SU-DHL-6 (cell line): ENCODE measurements around the gene ABCG1.

ENCODE experiments used
- H2AFZ ChIP-seq: fragments of 200-600 bp; sonication (generic); 2 replicates; pipeline ENCODE4 v1.6.1; 2014; ENCODE audit warnings: low read depth, mild to moderate bottlenecking, moderate library complexity, mixed read lengths, antibody characterized with exemption, low read length; ENCODE audit not compliant: severe bottlenecking
- H3F3A ChIP-seq: fragments of 200-600 bp; shearing (Covaris generic); 2 replicates; pipeline ENCODE4 v1.6.0; 2016; ENCODE audit warnings: antibody characterized with exemption, mild to moderate bottlenecking; ENCODE audit not compliant: insufficient read depth
- H3K27ac ChIP-seq: fragments of 200-600 bp; sonication (generic); 2 replicates; pipeline ENCODE4 v1.5.1; 2016; ENCODE audit warnings: low read depth, mild to moderate bottlenecking, low read length, moderate library complexity, mixed read lengths
- H3K27me3 ChIP-seq: fragments of 200-600 bp; sonication (generic), shearing (Covaris generic); 2 replicates; pipeline ENCODE4 v1.6.0; 2014; ENCODE audit warnings: mild to moderate bottlenecking, low read length
- H3K36me3 ChIP-seq: fragments of 200-600 bp; sonication (generic); 2 replicates; pipeline ENCODE4 v1.6.1; 2014; ENCODE audit warnings: mild to moderate bottlenecking, low read length, mixed read lengths
- H3K4me2 ChIP-seq: fragments of 300-600, 200-600 bp; shearing (Covaris generic), sonication (generic); 2 replicates; pipeline ENCODE4 v1.6.0; 2014; ENCODE audit warnings: low read length, low read depth, mild to moderate bottlenecking; ENCODE audit not compliant: poor library complexity, severe bottlenecking
- H3K4me3 ChIP-seq: fragments of 200-600 bp; sonication (generic); 2 replicates; pipeline ENCODE4 v1.5.1; 2014; ENCODE audit warnings: antibody characterized with exemption, low read length, mild to moderate bottlenecking, mixed read lengths; ENCODE audit not compliant: insufficient read depth, poor library complexity, severe bottlenecking
- H3K79me2 ChIP-seq: fragments of 200-600 bp; sonication (generic); 2 replicates; pipeline ENCODE4 v1.6.1; 2014; ENCODE audit warnings: mild to moderate bottlenecking, low read length, moderate library complexity; ENCODE audit not compliant: insufficient read depth
- H3K9ac ChIP-seq: fragments of 200-600 bp; sonication (generic); 2 replicates; pipeline ENCODE4 v1.7.0; 2014; ENCODE audit warnings: mild to moderate bottlenecking, low read length
- H3K9me2 ChIP-seq: fragments of 200-600 bp; sonication (generic); replicated peaks from 2 replicates; pipeline ENCODE4 v1.6.1; 2014; ENCODE audit warnings: low read length; ENCODE audit not compliant: insufficient read depth
- H3K9me3 ChIP-seq: fragments of 200-600 bp; sonication (generic); 2 replicates; pipeline ENCODE4 v1.6.1; 2014; ENCODE audit warnings: low read length, mixed read lengths; ENCODE audit not compliant: insufficient read depth
- H4K20me1 ChIP-seq: fragments of 200-600 bp; sonication (generic); 2 replicates; pipeline ENCODE4 v1.6.1; 2014; ENCODE audit warnings: low read depth, mild to moderate bottlenecking, antibody characterized with exemption, low read length, moderate library complexity, mixed read lengths
- EZH2phosphoT487 ChIP-seq: fragments of 200-600 bp; sonication (generic), shearing (Covaris generic); conservative IDR thresholded peaks from 2 replicates; pipeline ENCODE4 v1.6.1; 2018; ENCODE audit warnings: mild to moderate bottlenecking, antibody characterized with exemption, low read length, moderate library complexity, mixed read lengths
- TF ChIP-seq, protein P1 (sequence below): fragments of 200-600 bp; sonication (generic); IDR thresholded peaks from one replicate; pipeline ENCODE4 v1.5.1; 2017; ENCODE audit warnings: antibody characterized with exemption, mild to moderate bottlenecking, low read length, moderate library complexity; ENCODE audit not compliant: insufficient read depth, poor library complexity, severe bottlenecking

ABCG1 gene

DNA sequence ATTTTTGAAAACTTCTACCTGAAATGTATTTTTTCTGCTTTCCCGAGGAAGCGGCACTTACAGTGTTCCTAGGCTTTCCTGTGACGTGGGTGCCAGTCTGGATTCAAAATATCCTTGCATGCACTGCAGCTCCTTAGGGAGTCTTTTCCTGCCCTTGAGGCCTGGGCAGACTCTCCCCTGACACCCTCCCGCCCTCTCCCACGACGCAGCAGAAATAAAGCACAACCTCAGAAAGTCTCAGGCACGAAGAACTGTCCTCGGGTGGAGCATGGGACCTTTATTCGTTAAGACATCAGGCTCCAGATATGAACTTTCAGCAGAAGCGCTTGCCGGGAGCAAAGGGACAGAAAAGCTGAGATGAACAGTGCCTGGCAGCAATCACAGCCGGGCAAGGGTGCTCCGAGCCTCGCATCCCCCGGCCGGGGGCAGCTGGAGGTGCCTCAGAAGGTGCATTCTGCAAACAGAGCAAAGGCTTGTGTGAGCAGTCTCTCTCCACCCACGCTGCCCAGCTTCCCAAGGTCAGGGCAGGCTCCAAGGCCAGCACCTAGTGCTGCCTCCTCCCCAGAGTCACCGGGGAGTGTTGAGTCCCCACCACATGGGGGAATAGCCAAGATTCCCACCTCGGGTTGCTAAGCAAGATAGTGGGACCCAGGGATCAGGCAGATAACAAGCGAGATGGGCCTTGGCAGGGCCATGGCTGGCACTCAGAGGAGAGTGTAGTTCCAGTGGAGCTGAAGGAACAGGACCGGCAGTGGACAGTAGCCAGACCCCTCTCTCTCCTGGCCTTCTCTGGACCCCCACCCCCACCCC, 93.1 kb downstream of the ABCG1 start:
- Histone ChIP-seq H3K27me3 (no peaks in the 10 kb centered on the region), H3K9me3 (no peaks in the 10 kb centered on the region), H3K9me2 (no peaks in the 10 kb centered on the region), H3K4me2 (no peak overlapping the region), H3K27ac (no peak overlapping the region), H3K79me2 (no peaks in the 10 kb centered on the region), H3K36me3 (no peaks in the 10 kb centered on the region), H3K4me3 (no peak overlapping the region), H3K9ac (no peak overlapping the region), H2AFZ (no peak overlapping the region), H4K20me1 (no peaks in the 10 kb centered on the region), H3F3A (no peaks in the 10 kb centered on the region)
- TF ChIP-seq, protein P1, sequence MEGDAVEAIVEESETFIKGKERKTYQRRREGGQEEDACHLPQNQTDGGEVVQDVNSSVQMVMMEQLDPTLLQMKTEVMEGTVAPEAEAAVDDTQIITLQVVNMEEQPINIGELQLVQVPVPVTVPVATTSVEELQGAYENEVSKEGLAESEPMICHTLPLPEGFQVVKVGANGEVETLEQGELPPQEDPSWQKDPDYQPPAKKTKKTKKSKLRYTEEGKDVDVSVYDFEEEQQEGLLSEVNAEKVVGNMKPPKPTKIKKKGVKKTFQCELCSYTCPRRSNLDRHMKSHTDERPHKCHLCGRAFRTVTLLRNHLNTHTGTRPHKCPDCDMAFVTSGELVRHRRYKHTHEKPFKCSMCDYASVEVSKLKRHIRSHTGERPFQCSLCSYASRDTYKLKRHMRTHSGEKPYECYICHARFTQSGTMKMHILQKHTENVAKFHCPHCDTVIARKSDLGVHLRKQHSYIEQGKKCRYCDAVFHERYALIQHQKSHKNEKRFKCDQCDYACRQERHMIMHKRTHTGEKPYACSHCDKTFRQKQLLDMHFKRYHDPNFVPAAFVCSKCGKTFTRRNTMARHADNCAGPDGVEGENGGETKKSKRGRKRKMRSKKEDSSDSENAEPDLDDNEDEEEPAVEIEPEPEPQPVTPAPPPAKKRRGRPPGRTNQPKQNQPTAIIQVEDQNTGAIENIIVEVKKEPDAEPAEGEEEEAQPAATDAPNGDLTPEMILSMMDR, result no peak
- TF ChIP-seq EZH2phosphoT487, result no peak

DNA sequence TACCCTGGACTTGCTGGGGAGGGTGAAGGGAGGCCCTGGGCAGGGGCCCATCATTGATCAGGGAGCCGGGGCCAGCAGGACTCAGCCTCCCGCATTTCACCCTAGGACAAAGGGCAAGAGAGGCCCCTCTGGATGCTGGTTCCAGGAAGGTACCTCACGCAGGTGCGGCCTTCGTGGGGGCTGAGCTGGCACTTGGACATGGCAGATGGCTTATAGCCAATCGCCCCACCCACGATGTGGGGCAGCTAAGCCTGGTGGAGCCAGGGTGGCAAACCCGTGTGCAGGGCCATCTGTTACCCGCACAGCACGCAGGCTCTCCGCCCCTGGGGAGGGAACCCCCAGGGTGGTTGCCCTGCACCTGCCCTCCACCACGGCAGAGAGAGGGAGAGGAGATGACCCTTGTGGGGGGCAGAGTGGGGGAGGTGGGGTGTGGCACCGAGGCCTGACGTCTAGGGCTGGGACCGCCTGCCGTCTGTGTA, 93.7 kb downstream of the ABCG1 start:
- H3F3A ChIP-seq, result no peaks in the 10 kb centered on the region
- H3K27ac ChIP-seq, result no peak overlapping the region
- no peak overlapping the region for H3K9ac ChIP-seq
- H3K27me3 ChIP-seq, result no peaks in the 10 kb centered on the region
- no peak for TF ChIP-seq EZH2phosphoT487
- TF ChIP-seq, protein P1, result no peak
- no peaks in the 10 kb centered on the region for H4K20me1 ChIP-seq
- no peak overlapping the region for H3K4me3 ChIP-seq
- H3K9me2 ChIP-seq, result no peaks in the 10 kb centered on the region
- no peaks in the 10 kb centered on the region for H3K79me2 ChIP-seq
- H3K9me3 ChIP-seq, result no peaks in the 10 kb centered on the region
- no peak overlapping the region for H3K4me2 ChIP-seq
- H2AFZ ChIP-seq, result no peak overlapping the region
- H3K36me3 ChIP-seq, result no peaks in the 10 kb centered on the region

DNA sequence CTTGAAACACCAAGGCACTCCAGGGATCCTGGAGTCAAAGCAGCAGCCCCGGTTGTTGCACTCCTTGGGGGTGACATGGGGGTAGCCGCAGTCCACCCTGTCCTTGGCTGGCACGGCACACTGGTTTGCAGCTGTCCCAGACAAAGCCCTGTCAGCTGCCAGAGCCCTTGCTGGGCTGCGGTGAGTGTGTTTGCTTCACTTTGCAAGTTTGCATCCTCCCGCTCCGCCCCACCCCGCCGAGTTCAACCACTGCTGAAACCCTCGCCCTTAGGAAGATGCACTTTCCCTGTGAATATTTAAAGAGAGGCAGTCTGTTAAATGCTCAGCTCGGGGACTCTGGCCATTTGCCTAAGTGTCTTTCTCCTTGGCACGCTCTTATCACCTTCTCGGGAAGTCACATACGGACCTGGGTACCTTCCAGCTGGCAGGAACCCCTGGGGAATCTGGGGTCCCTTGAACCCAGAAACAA, 94.6 kb downstream of the ABCG1 start:
- no peaks in the 10 kb centered on the region for H4K20me1 ChIP-seq
- no peaks in the 10 kb centered on the region for H3K9me3 ChIP-seq
- no peaks in the 10 kb centered on the region for H3K9me2 ChIP-seq
- no peak overlapping the region for H3K4me2 ChIP-seq
- H2AFZ ChIP-seq, result no peak overlapping the region
- H3K27me3 ChIP-seq, result no peaks in the 10 kb centered on the region
- H3K36me3 ChIP-seq, result no peaks in the 10 kb centered on the region
- no peaks in the 10 kb centered on the region for H3K79me2 ChIP-seq
- H3K27ac ChIP-seq, result no peak overlapping the region
- H3K9ac ChIP-seq, result no peak overlapping the region
- H3F3A ChIP-seq, result no peaks in the 10 kb centered on the region
- TF ChIP-seq, protein P1, result no peak
- no peak for TF ChIP-seq EZH2phosphoT487
- no peak overlapping the region for H3K4me3 ChIP-seq
